Right atrium auricular region (tissue), 2 donors: ENCODE results near the gene SHISAL2A. TPM values are rescaled to one million over a fixed set of nuclear protein-coding genes. Genes with fewer than 3 reads are reported as not detected.

ENCODE experiments used
- DNase-seq: peaks from one replicate; pipeline ENCODE4 v3.0.0-alpha.2; 2019; ENCODE audit warnings: low spot score
- H3K27ac ChIP-seq, 2 donors: fragments of 200-600 bp; sonication (generic); 1 replicate in 1 of 2; 2 replicates in 1 of 2; pipeline ENCODE4 v1.5.1; 2016 to 2019
- H3K27me3 ChIP-seq, 2 donors: fragments of 200-600 bp; sonication (generic); one replicate each; pipeline versions ENCODE4 v1.5.1 to v1.6.0; 2017 to 2019
- H3K36me3 ChIP-seq: fragments of 200-600 bp; sonication (generic); one replicate; pipeline ENCODE4 v1.5.1; 2016
- H3K4me1 ChIP-seq, 2 donors: fragments of 200-600 bp; sonication (generic); one replicate each; pipeline versions ENCODE4 v1.5.1 to v1.6.0; 2017 to 2019
- H3K4me3 ChIP-seq, 2 donors: fragments of 200-600 bp; sonication (generic); 1 replicate in 1 of 2; 2 replicates in 1 of 2; pipeline ENCODE4 v1.5.1; 2017 to 2019; ENCODE audit warnings: mild to moderate bottlenecking in 1 of 2, moderate library complexity in 1 of 2
- H3K9me3 ChIP-seq, 2 donors: fragments of 200-600 bp; sonication (generic); one replicate each; pipeline ENCODE4 v1.5.1; 2019
- total RNA-seq, 2 donors: library from RNA; depleted of rRNA; stranded (reverse); fragments of >200 nt; gene quantifications; one replicate each; pipeline ENCODE4 v1.1.0, GENCODE V29; 2016
- TF ChIP-seq, protein P1 (sequence below), 2 donors: fragments of 200-600 bp; sonication (generic); IDR thresholded peaks; one replicate each; pipeline ENCODE4 v1.5.1; 2019; ENCODE audit warnings: antibody characterized with exemption in 2 of 2

SHISAL2A gene
- total RNA-seq, 2 donors from 2014 or later: not detected

GRCh38 chr1:52600533-52601179, 32.3 kb upstream of the SHISAL2A start:
- Histone ChIP-seq H3K27me3 (no peaks in the 10 kb centered on the region), H3K36me3 (no peaks in the 10 kb centered on the region), H3K4me1 (peaks cover 0 to 30% of the 10 kb centered on the region in 2 donors), H3K27ac (no peak overlapping the region), H3K4me3 (no peak overlapping the region), H3K9me3 (no peaks in the 10 kb centered on the region)
- TF ChIP-seq, protein P1, sequence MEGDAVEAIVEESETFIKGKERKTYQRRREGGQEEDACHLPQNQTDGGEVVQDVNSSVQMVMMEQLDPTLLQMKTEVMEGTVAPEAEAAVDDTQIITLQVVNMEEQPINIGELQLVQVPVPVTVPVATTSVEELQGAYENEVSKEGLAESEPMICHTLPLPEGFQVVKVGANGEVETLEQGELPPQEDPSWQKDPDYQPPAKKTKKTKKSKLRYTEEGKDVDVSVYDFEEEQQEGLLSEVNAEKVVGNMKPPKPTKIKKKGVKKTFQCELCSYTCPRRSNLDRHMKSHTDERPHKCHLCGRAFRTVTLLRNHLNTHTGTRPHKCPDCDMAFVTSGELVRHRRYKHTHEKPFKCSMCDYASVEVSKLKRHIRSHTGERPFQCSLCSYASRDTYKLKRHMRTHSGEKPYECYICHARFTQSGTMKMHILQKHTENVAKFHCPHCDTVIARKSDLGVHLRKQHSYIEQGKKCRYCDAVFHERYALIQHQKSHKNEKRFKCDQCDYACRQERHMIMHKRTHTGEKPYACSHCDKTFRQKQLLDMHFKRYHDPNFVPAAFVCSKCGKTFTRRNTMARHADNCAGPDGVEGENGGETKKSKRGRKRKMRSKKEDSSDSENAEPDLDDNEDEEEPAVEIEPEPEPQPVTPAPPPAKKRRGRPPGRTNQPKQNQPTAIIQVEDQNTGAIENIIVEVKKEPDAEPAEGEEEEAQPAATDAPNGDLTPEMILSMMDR (IDR thresholded peaks at IDR 0.05): no peak
- DNase-seq: no peak

DNA sequence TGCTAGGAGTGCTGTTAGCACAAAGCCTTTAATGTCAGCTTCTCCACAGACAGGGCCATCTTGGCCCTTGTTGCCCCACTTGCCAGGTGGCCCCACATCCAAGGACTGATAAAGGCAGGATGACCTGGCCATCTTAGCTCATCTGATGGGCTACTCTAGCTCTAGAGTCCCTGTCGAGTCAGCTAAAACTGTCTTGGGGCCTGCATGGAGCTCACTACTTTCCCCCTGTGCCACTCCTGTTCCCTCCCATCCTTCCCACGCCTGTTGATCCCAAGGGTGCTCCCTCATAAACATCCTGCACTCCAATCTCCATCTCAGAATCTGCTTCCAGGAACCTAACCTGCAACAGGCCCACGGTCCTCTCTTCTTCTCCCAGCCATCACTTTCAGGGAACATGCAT, 31.4 kb upstream of the SHISAL2A start:
- peak overlapping the region; percentile 87 to 88 for H3K27ac ChIP-seq
- H3K27me3 ChIP-seq: no peaks in the 10 kb centered on the region
- TF ChIP-seq, protein P1 (IDR thresholded peaks at IDR 0.05): no peak
- H3K36me3 ChIP-seq: no peaks in the 10 kb centered on the region
- no peak for DNase-seq
- no peaks in the 10 kb centered on the region for H3K9me3 ChIP-seq
- H3K4me3 ChIP-seq: peak overlapping the region in 1 of 2 donors; percentile 66
- H3K4me1 ChIP-seq: peaks cover 0 to 30% of the 10 kb centered on the region in 2 donors

GRCh38 chr1:52601991-52602855, 30.7 kb upstream of the SHISAL2A start, which contains the start of gene GPX7:
Gene GPX7, plus strand, starts transcription at chr1:52602371. Its CDS starts 39 bp downstream, at chr1:52602410.
- H3K4me1 ChIP-seq: peaks cover 0 to 30% of the 10 kb centered on the region in 2 donors
- DNase-seq: no peak
- H3K27me3 ChIP-seq: no peaks in the 10 kb centered on the region
- peaks cover 7% of the 10 kb centered on the region for H3K36me3 ChIP-seq
- H3K27ac ChIP-seq: peak within 1 kb of the TSS; percentile 87 to 88
- H3K4me3 ChIP-seq: peak within 1 kb of the TSS; percentile 44 to 66
- TF ChIP-seq, protein P1 (IDR thresholded peaks at IDR 0.05): no peak
- no peaks in the 10 kb centered on the region for H3K9me3 ChIP-seq

- no peaks in the 10 kb centered on the region for H3K27me3 ChIP-seq
- no peaks in the 10 kb centered on the region for H3K9me3 ChIP-seq
- DNase-seq: no peak
- H3K4me3 ChIP-seq: peak overlapping the region; percentile 44 to 66
- peak overlapping the region; percentile 87 to 88 for H3K27ac ChIP-seq
- H3K4me1 ChIP-seq: peaks cover 0 to 30% of the 10 kb centered on the region in 2 donors
- TF ChIP-seq, protein P1 (IDR thresholded peaks at IDR 0.05): no peak
- peaks cover 7% of the 10 kb centered on the region for H3K36me3 ChIP-seq
Observed at GRCh38 chr1:52602856-52603600, 29.9 kb upstream of the SHISAL2A start.

GRCh38 chr1:52603630-52604029, 29.3 kb upstream of the SHISAL2A start:
- no peak overlapping the region for H3K4me3 ChIP-seq
- H3K27ac ChIP-seq: peak overlapping the region; percentile 87 to 88
- no peaks in the 10 kb centered on the region for H3K9me3 ChIP-seq
- H3K36me3 ChIP-seq: peaks cover 7% of the 10 kb centered on the region
- TF ChIP-seq, protein P1 (IDR thresholded peaks at IDR 0.05): no peak
- no peaks in the 10 kb centered on the region for H3K27me3 ChIP-seq
- DNase-seq: no peak
- H3K4me1 ChIP-seq: peaks cover 0 to 30% of the 10 kb centered on the region in 2 donors
